Measurements from ENCODE around the gene GFRA1. TPM values are rescaled to one million over a fixed set of nuclear protein-coding genes. Genes with fewer than 3 reads are reported as not detected.

GFRA1 gene
- polyA plus RNA-seq, 3 donors = 2.0 to 13.9 (median 9.6) TPM

Other genes starting within 250 kb of the GFRA1 start
- gene CCDC172, start 51.2 kb upstream of the GFRA1 start, polyA plus RNA-seq = not detected
- under 1 TPM in 2 of 3 donors, not detected in 1; 0.05 to 0.06 TPM for gene PNLIPRP3, start 154.6 kb upstream of the GFRA1 start, polyA plus RNA-seq

All from adipose tissue (tissue), 3 donors.